DOHH2 (cell line): ENCODE results near the gene ASXL2.

Experiments
- CTCF ChIP-seq: fragments of 200-600 bp; sonication (generic); IDR thresholded peaks from one replicate; pipeline ENCODE4 v1.5.1; 2014; ENCODE audit warnings: antibody characterized with exemption, mild to moderate bottlenecking, low read depth, low read length; ENCODE audit not compliant: poor library complexity, severe bottlenecking
- EZH2phosphoT487 ChIP-seq: fragments of 200-600 bp; sonication (generic); IDR thresholded peaks from 2 replicates; pipeline ENCODE4 v1.6.1; 2017; ENCODE audit warnings: borderline replicate concordance, mild to moderate bottlenecking, antibody characterized with exemption, low read length, moderate library complexity, mixed read lengths

GRCh38 chr2:25799301-25799700, 79.0 kb downstream of the ASXL2 start:
- TF ChIP-seq CTCF (no peak), EZH2phosphoT487 (no peak)
